OCI-LY1 (cell line): ENCODE results near the gene F5.

ENCODE experiments used
- H2AFZ ChIP-seq: fragments of 200-600 bp; sonication (generic), shearing (Covaris generic); 2 replicates; pipeline ENCODE4 v1.6.0; 2014; ENCODE audit warnings: antibody characterized with exemption, mild to moderate bottlenecking, low read length
- H3F3A ChIP-seq: fragments of 200-600 bp; sonication (generic), shearing (Covaris generic); 2 replicates; pipeline ENCODE4 v1.6.0; 2014; ENCODE audit warnings: mild to moderate bottlenecking, antibody characterized with exemption, low read length, moderate library complexity; ENCODE audit not compliant: insufficient read depth
- H3K27ac ChIP-seq: fragments of 200-600 bp; sonication (generic); 2 replicates; pipeline ENCODE4 v1.5.1; 2014; ENCODE audit warnings: low read length, mixed run types, mild to moderate bottlenecking, low read depth; ENCODE audit not compliant: poor library complexity, severe bottlenecking
- H3K27me3 ChIP-seq: fragments of 200-600 bp; sonication (generic); 2 replicates; pipeline ENCODE4 v1.6.0; 2014; ENCODE audit warnings: antibody characterized with exemption, mild to moderate bottlenecking, low read length, moderate library complexity; ENCODE audit not compliant: insufficient read depth
- H3K36me3 ChIP-seq: fragments of 200-600 bp; sonication (generic); 2 replicates; pipeline ENCODE4 v1.6.1; 2014; ENCODE audit warnings: mild to moderate bottlenecking, antibody characterized with exemption, low read length, moderate library complexity, mixed read lengths; ENCODE audit not compliant: insufficient read depth
- H3K4me1 ChIP-seq: fragments of 200-600 bp; sonication (generic); 2 replicates; pipeline ENCODE4 v1.5.1; 2014; ENCODE audit warnings: mild to moderate bottlenecking, low read length, moderate library complexity; ENCODE audit not compliant: insufficient read depth, severe bottlenecking
- H3K4me2 ChIP-seq: fragments of 200-600 bp; sonication (generic), shearing (Covaris generic); 2 replicates; pipeline ENCODE4 v1.6.1; 2014; ENCODE audit warnings: low read length
- H3K4me3 ChIP-seq: fragments of 200-600 bp; sonication (generic); 2 replicates; pipeline ENCODE4 v1.5.1; 2014; ENCODE audit warnings: low read length, low read depth, mild to moderate bottlenecking, mixed read lengths; ENCODE audit not compliant: poor library complexity, severe bottlenecking
- H3K79me2 ChIP-seq: fragments of 200-600 bp; shearing (Covaris generic); 2 replicates; pipeline ENCODE4 v1.6.1; 2016; ENCODE audit warnings: mixed run types, low read length, mixed read lengths; ENCODE audit not compliant: insufficient read depth
- H3K9ac ChIP-seq: fragments of 200-600 bp; sonication (generic), shearing (Covaris generic); 2 replicates; pipeline ENCODE4 v1.6.1; 2014; ENCODE audit warnings: mild to moderate bottlenecking, low read length, mixed read lengths
- H3K9me2 ChIP-seq: fragments of 200-600 bp; sonication (generic), shearing (Covaris generic); 2 replicates; pipeline ENCODE4 v1.6.1; 2014; ENCODE audit warnings: low read depth, mild to moderate bottlenecking, low read length, mixed read lengths
- H3K9me3 ChIP-seq: fragments of 200-600 bp; shearing (Covaris generic); 2 replicates; pipeline ENCODE4 v1.6.1; 2014; ENCODE audit warnings: low read length, mixed read lengths
- H4K20me1 ChIP-seq: fragments of 200-600 bp; sonication (generic), shearing (Covaris generic); 2 replicates; pipeline ENCODE4 v1.6.0; 2016; ENCODE audit warnings: mild to moderate bottlenecking, low read length; ENCODE audit not compliant: insufficient read depth
- EZH2 ChIP-seq: fragments of 200-600 bp; sonication (generic), shearing (Covaris generic); IDR thresholded peaks from 2 replicates; pipeline ENCODE4 v1.8.0; 2017; ENCODE audit warnings: borderline replicate concordance, mixed run types, mild to moderate bottlenecking, antibody characterized with exemption, low read length, moderate library complexity, mixed read lengths
- TF ChIP-seq, protein P1 (sequence below): fragments of 200-600 bp; sonication (generic), shearing (Covaris generic); IDR thresholded peaks from 2 replicates; pipeline ENCODE4 v1.5.1; 2017; ENCODE audit warnings: mild to moderate bottlenecking, antibody characterized with exemption, low read length, moderate library complexity, mixed read lengths

Gene F5

DNA sequence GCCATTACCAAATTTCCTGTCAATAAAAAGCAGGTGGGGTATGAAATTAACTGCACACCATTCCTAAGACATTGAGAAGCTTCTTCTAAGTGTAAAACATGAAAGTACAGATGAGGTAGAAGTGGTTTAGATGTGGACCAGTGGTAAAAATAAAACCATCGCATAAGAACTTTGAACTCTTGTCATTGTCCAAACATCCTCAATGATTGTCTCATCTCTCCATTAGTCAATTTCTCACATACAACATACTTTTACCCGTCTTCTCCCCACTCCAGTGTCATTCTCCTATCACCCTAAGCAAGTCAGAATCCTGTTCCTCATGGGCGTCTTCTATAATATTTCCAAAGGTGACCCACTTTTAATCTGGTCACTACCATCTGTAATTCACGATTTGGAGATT, 76.2 kb downstream of the F5 start:
- Histone ChIP-seq H3F3A (no peaks in the 10 kb centered on the region), H3K79me2 (no peaks in the 10 kb centered on the region), H3K9me2 (no peaks in the 10 kb centered on the region), H3K4me2 (no peak overlapping the region), H3K4me3 (no peak overlapping the region), H2AFZ (no peak overlapping the region), H3K9ac (no peak overlapping the region), H3K27me3 (peaks cover 5% of the 10 kb centered on the region; the same call in 1 of the 2 replicates), H3K9me3 (no peaks in the 10 kb centered on the region), H3K4me1 (no peaks in the 10 kb centered on the region), H3K27ac (no peak overlapping the region), H3K36me3 (no peaks in the 10 kb centered on the region), H4K20me1 (no peaks in the 10 kb centered on the region)
- no peak for TF ChIP-seq EZH2
- TF ChIP-seq, protein P1, sequence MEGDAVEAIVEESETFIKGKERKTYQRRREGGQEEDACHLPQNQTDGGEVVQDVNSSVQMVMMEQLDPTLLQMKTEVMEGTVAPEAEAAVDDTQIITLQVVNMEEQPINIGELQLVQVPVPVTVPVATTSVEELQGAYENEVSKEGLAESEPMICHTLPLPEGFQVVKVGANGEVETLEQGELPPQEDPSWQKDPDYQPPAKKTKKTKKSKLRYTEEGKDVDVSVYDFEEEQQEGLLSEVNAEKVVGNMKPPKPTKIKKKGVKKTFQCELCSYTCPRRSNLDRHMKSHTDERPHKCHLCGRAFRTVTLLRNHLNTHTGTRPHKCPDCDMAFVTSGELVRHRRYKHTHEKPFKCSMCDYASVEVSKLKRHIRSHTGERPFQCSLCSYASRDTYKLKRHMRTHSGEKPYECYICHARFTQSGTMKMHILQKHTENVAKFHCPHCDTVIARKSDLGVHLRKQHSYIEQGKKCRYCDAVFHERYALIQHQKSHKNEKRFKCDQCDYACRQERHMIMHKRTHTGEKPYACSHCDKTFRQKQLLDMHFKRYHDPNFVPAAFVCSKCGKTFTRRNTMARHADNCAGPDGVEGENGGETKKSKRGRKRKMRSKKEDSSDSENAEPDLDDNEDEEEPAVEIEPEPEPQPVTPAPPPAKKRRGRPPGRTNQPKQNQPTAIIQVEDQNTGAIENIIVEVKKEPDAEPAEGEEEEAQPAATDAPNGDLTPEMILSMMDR, result no peak

DNA sequence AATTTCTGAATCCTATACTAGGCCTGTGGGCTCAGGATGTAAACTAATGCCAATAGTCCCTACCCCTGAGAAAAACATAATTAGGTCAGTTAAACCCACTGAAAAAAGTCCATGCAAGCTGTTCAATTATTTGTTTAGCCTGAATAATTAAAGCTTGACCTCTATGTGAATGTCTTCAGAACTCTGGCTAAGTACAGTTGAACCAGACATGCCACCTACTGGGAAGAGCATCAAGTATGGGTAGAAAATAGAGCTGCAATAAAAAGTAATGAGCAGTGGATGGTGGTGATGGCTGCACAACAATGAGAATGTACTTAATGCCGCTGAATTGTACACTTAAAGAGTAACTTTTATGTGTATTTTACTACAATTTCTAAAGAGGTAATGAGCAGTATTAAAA, 76.9 kb downstream of the F5 start:
- H3K4me1 ChIP-seq, result no peaks in the 10 kb centered on the region
- H3F3A ChIP-seq, result no peaks in the 10 kb centered on the region
- no peaks in the 10 kb centered on the region for H4K20me1 ChIP-seq
- H2AFZ ChIP-seq, result no peak overlapping the region
- TF ChIP-seq EZH2, result no peak
- TF ChIP-seq, protein P1, result no peak
- H3K9me2 ChIP-seq, result no peaks in the 10 kb centered on the region
- no peaks in the 10 kb centered on the region for H3K79me2 ChIP-seq
- H3K9me3 ChIP-seq, result no peaks in the 10 kb centered on the region
- no peak overlapping the region for H3K27ac ChIP-seq
- no peak overlapping the region for H3K4me3 ChIP-seq
- no peak overlapping the region for H3K9ac ChIP-seq
- no peak overlapping the region for H3K4me2 ChIP-seq
- no peaks in the 10 kb centered on the region for H3K36me3 ChIP-seq
- H3K27me3 ChIP-seq, result peaks cover 5% of the 10 kb centered on the region; the same call in 1 of the 2 replicates

- no peak overlapping the region for H3K9ac ChIP-seq
- H3K27ac ChIP-seq, result no peak overlapping the region
- H3K36me3 ChIP-seq, result no peaks in the 10 kb centered on the region
- no peak overlapping the region for H3K4me2 ChIP-seq
- no peaks in the 10 kb centered on the region for H4K20me1 ChIP-seq
- no peak overlapping the region for H2AFZ ChIP-seq
- no peaks in the 10 kb centered on the region for H3K4me1 ChIP-seq
- TF ChIP-seq, protein P1, result no peak
- no peak for TF ChIP-seq EZH2
- no peaks in the 10 kb centered on the region for H3K9me3 ChIP-seq
- no peaks in the 10 kb centered on the region for H3F3A ChIP-seq
- H3K4me3 ChIP-seq, result no peak overlapping the region
- peaks cover 5% of the 10 kb centered on the region; the same call in 1 of the 2 replicates for H3K27me3 ChIP-seq
- no peaks in the 10 kb centered on the region for H3K9me2 ChIP-seq
- no peaks in the 10 kb centered on the region for H3K79me2 ChIP-seq
Measured at GRCh38 chr1:169508432-169509338, 77.6 kb downstream of the F5 start.
